ENCODE results near the gene EED. TPM values are rescaled to one million over a fixed set of nuclear protein-coding genes. Genes with fewer than 3 reads are reported as not detected.

EED gene
- total and polyA plus RNA-seq, 2 donors from 2014 or later: 14.9 to 21.1 TPM

DNA sequence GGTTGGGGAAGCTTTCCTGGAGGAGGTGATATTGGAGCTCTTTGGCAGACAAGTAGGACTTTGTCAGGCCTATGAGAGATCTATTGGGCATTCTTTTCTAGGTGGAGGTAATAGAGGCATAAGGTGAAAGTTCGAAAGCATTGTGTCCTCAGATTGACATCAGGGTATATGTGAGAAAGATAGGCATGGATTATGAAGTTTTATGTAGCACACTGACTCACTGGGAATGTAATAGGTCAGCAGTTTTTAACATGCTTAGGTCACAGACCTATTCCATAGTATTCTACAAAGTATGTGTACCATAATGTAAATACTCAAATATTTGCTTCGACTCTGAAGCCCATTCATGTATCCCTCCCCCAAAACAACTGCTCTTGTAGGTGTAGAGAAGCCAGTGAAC lies 69.2 kb downstream of the EED start:
- no peaks in the 10 kb centered on the region for H3K9me3 ChIP-seq (ENCODE audit: control insufficient read depth in 2 of 3, insufficient read depth in 1 of 3, low read length in 3 of 3)
- TF ChIP-seq, protein P1, sequence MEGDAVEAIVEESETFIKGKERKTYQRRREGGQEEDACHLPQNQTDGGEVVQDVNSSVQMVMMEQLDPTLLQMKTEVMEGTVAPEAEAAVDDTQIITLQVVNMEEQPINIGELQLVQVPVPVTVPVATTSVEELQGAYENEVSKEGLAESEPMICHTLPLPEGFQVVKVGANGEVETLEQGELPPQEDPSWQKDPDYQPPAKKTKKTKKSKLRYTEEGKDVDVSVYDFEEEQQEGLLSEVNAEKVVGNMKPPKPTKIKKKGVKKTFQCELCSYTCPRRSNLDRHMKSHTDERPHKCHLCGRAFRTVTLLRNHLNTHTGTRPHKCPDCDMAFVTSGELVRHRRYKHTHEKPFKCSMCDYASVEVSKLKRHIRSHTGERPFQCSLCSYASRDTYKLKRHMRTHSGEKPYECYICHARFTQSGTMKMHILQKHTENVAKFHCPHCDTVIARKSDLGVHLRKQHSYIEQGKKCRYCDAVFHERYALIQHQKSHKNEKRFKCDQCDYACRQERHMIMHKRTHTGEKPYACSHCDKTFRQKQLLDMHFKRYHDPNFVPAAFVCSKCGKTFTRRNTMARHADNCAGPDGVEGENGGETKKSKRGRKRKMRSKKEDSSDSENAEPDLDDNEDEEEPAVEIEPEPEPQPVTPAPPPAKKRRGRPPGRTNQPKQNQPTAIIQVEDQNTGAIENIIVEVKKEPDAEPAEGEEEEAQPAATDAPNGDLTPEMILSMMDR (IDR thresholded peaks at IDR 0.05; ENCODE audit: borderline replicate concordance, extremely low read depth, insufficient read depth): no peak
- no peaks in the 10 kb centered on the region for H3K27me3 ChIP-seq (ENCODE audit: control insufficient read depth, insufficient read depth, low read length)
- no peak overlapping the region for H3K27ac ChIP-seq (ENCODE audit: low read depth in 2 of 2, low read length in 2 of 2)
- no peak overlapping the region for H3K9ac ChIP-seq (ENCODE audit: low read length in 3 of 3)
- H3K4me1 ChIP-seq (ENCODE audit: control insufficient read depth in 2 of 3, insufficient read depth in 2 of 3, low read depth in 1 of 3, low read length in 3 of 3): no peaks in the 10 kb centered on the region
- intact Hi-C loops (cut with DNase I): no loop called here
- H3K4me3 ChIP-seq (ENCODE audit: low read length in 3 of 3): no peak overlapping the region
- H3K36me3 ChIP-seq (ENCODE audit: control insufficient read depth in 2 of 3, insufficient read depth in 3 of 3, low read length in 3 of 3): no peaks in the 10 kb centered on the region
- FAIRE-seq: no peak
- no peak for DNase-seq

DNA sequence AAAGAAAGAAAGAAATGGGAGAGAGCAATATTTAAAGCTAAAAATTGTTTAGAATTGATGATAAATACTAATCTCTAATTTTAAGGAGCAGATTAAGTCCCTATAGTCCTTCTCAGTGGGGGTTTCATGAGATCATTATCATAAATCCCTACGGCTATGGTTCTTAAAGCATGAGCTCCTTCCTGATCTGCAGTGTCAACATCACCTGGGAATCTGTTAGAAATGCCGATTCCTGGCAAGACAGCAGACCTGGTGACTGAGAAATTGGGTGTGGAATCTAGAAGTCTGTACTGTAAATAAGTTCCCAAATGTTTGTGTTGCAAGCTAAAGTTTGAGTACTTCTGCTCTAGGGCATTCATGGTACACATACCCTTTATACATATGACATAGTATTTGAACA lies 70.1 kb downstream of the EED start:
- Histone ChIP-seq H3K4me1 (ENCODE audit: control insufficient read depth in 2 of 3, insufficient read depth in 2 of 3, low read depth in 1 of 3, low read length in 3 of 3) (no peaks in the 10 kb centered on the region), H3K9me3 (ENCODE audit: control insufficient read depth in 2 of 3, insufficient read depth in 1 of 3, low read length in 3 of 3) (no peaks in the 10 kb centered on the region), H3K4me3 (ENCODE audit: low read length in 3 of 3) (no peak overlapping the region), H3K9ac (ENCODE audit: low read length in 3 of 3) (no peak overlapping the region), H3K36me3 (ENCODE audit: control insufficient read depth in 2 of 3, insufficient read depth in 3 of 3, low read length in 3 of 3) (no peaks in the 10 kb centered on the region), H3K27me3 (ENCODE audit: control insufficient read depth, insufficient read depth, low read length) (no peaks in the 10 kb centered on the region), H3K27ac (ENCODE audit: low read depth in 2 of 2, low read length in 2 of 2) (no peak overlapping the region)
- intact Hi-C loops (cut with DNase I): no loop called here
- TF ChIP-seq, protein P1 (IDR thresholded peaks at IDR 0.05; ENCODE audit: borderline replicate concordance, extremely low read depth, insufficient read depth): no peak
- DNase-seq: no peak
- no peak for FAIRE-seq

Other genes with a start within 250 kb of the EED start
- gene PICALM, start 175.7 kb upstream of the EED start, total RNA-seq: 244 TPM
- gene PICALM, start 175.7 kb upstream of the EED start, polyA plus RNA-seq (ENCODE audit: insufficient read depth, low read depth, low replicate concordance): 118 TPM
- 26.9 TPM for gene HIKESHI, start 57.5 kb downstream of the EED start, total RNA-seq
- 47.0 TPM for gene HIKESHI, start 57.5 kb downstream of the EED start, polyA plus RNA-seq (ENCODE audit: insufficient read depth, low read depth, low replicate concordance)
- 1.1 TPM for gene CCDC81, start 130.1 kb downstream of the EED start, total RNA-seq
- 0.54 TPM for gene CCDC81, start 130.1 kb downstream of the EED start, polyA plus RNA-seq (ENCODE audit: insufficient read depth, low read depth, low replicate concordance)